HEK293T (cell line): ENCODE measurements around the gene JPH2.

Experiments
- CTCF ChIA-PET: fragments of 350-600 bp; formaldehyde crosslinking; extraction: SDS; loops from one replicate; lab custom pipeline; 2021; ENCODE audit warnings: antibody characterized with exemption, inconsistent platforms; lab: Yijun Ruan, JAX
- POLR2A ChIA-PET: fragments of 350-600 bp; formaldehyde crosslinking; extraction: SDS; loops from one replicate; lab custom pipeline; 2020; ENCODE audit warnings: antibody characterized with exemption, inconsistent platforms; lab: Yijun Ruan, JAX
- DNase-seq: peaks from one replicate; pipeline ENCODE4 v3.0.0; 2012; ENCODE audit warnings: mixed read lengths; ENCODE audit errors: extremely low spot score
- ARNT ChIP-seq: fragments of 450-650 bp; IDR thresholded peaks from 2 replicates; pipeline ENCODE4 v1.6.1; 2017; ENCODE audit warnings: mild to moderate bottlenecking
- BHLHE40 ChIP-seq: fragments of 450-650 bp; IDR thresholded peaks from 2 replicates; pipeline ENCODE4 v1.6.1; 2016; ENCODE audit warnings: mild to moderate bottlenecking, moderate library complexity, borderline replicate concordance
- CTBP1 ChIP-seq: fragments of 450-650 bp; IDR thresholded peaks from 2 replicates; pipeline ENCODE4 v1.6.1; 2016; ENCODE audit warnings: borderline replicate concordance
- ELF4 ChIP-seq: fragments of 450-650 bp; IDR thresholded peaks from 2 replicates; pipeline ENCODE4 v1.6.1; 2017; ENCODE audit warnings: antibody characterized with exemption
- FOXA1 ChIP-seq: fragments of 450-650 bp; IDR thresholded peaks from 2 replicates; pipeline ENCODE4 v1.6.1; 2016; ENCODE audit warnings: mild to moderate bottlenecking
- FOXK2 ChIP-seq: fragments of 450-650 bp; IDR thresholded peaks from 2 replicates; pipeline ENCODE4 v1.6.1; 2016; ENCODE audit warnings: mild to moderate bottlenecking
- FOXM1 ChIP-seq: fragments of 450-650 bp; IDR thresholded peaks from 2 replicates; pipeline ENCODE4 v1.6.1; 2017; ENCODE audit warnings: mild to moderate bottlenecking, borderline replicate concordance
- HDGF ChIP-seq: fragments of 450-650 bp; IDR thresholded peaks from 2 replicates; pipeline ENCODE4 v1.6.1; 2017; ENCODE audit warnings: antibody characterized with exemption, borderline replicate concordance
- L3MBTL2 ChIP-seq: fragments of 450-650 bp; conservative IDR thresholded peaks from 2 replicates; pipeline ENCODE4 v1.6.1; 2016; ENCODE audit warnings: mild to moderate bottlenecking
- LEF1 ChIP-seq: fragments of 450-650 bp; IDR thresholded peaks from 2 replicates; pipeline ENCODE4 v1.6.1; 2017; ENCODE audit warnings: mild to moderate bottlenecking, borderline replicate concordance
- NFRKB ChIP-seq: fragments of 450-650 bp; IDR thresholded peaks from 2 replicates; pipeline ENCODE4 v1.6.1; 2016; ENCODE audit warnings: mild to moderate bottlenecking, moderate library complexity
- SP1 ChIP-seq: fragments of 450-650 bp; IDR thresholded peaks from 2 replicates; pipeline ENCODE4 v1.6.1; 2017
- SUZ12 ChIP-seq: fragments of 450-650 bp; IDR thresholded peaks from 2 replicates; pipeline ENCODE4 v1.6.1; 2016; ENCODE audit warnings: mild to moderate bottlenecking
- TARDBP ChIP-seq: fragments of 450-650 bp; IDR thresholded peaks from 2 replicates; pipeline ENCODE4 v1.6.1; 2016
- ZNF384 ChIP-seq: fragments of 450-650 bp; IDR thresholded peaks from 2 replicates; pipeline ENCODE4 v1.6.1; 2016
- TF ChIP-seq, protein P1 (sequence below): fragments of 450-650 bp; IDR thresholded peaks from 2 replicates; pipeline ENCODE4 v1.6.1; 2016

JPH2 gene

DNA sequence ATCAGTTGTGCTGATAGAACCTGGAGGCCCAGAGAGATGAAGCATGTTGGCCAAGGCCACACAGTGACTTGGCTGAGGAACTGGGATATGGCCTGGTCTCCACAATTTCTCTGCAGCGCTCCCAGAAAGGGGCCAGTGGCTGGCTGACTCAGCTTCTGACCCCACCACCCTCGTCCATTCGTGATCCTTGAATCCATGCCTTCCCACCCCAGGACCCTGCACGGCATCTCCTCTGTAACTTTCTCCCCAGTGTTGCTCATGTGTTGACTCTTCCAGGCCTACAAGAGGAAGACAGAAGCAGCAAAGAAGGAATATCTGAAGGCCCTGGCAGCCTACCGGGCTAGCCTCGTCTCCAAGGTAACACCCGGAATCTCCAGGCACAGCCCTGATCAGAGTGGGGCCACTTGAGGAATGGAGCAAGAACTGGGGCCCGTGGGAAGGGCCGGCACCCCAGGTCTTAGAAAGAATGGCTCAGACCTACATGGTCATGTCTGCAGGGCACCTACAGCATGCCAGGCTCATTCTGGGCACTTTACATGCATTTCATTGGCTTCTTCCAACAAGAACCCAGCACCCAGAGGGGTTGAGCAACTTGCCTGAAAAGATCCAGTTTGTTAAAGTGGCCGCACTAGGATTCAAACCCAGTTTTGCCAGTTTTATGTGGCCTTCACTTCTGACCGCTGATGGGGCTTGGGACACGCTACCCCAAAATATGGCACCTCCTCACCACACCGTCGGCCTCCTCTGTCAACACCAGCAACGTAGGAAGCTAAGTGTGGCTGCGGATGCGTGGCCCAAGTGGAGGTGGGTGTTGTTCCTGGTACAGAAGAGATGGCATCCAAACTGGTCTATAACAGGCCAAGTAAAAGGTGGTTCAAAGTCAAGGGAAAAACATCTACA is 122.2 kb downstream of the JPH2 start:
- ChIA-PET CTCF (no interaction called here), POLR2A (no interaction called here)
- no peak for TF ChIP-seq ZNF384
- no peak for TF ChIP-seq CTBP1
- TF ChIP-seq ARNT: no peak
- TF ChIP-seq FOXM1: no peak
- TF ChIP-seq FOXK2: no peak
- no peak for TF ChIP-seq SUZ12
- no peak for TF ChIP-seq ELF4
- TF ChIP-seq NFRKB: no peak
- TF ChIP-seq FOXA1: no peak
- TF ChIP-seq LEF1: no peak
- no peak for TF ChIP-seq BHLHE40
- TF ChIP-seq, protein P1, sequence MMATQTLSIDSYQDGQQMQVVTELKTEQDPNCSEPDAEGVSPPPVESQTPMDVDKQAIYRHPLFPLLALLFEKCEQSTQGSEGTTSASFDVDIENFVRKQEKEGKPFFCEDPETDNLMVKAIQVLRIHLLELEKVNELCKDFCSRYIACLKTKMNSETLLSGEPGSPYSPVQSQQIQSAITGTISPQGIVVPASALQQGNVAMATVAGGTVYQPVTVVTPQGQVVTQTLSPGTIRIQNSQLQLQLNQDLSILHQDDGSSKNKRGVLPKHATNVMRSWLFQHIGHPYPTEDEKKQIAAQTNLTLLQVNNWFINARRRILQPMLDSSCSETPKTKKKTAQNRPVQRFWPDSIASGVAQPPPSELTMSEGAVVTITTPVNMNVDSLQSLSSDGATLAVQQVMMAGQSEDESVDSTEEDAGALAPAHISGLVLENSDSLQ: no peak
- TF ChIP-seq SP1: no peak
- no peak for TF ChIP-seq L3MBTL2
- TF ChIP-seq TARDBP: no peak
- TF ChIP-seq HDGF: no peak
- no peak for DNase-seq
